Heart left ventricle (tissue), 13 donors: ENCODE data around the gene ETV5.

Source experiments
- CTCF ChIP-seq, 12 donors: fragments of 200-600 bp; sonication (generic) in 4 of 12; IDR thresholded peaks; one replicate each; pipeline versions ENCODE4 v1.5.0 to v1.8.0; 2018 to 2022; ENCODE audit warnings: antibody characterized with exemption in 12 of 12, mild to moderate bottlenecking in 5 of 12
- POLR2A ChIP-seq, 2 donors: fragments of 450-650 bp; IDR thresholded peaks; one replicate each; pipeline ENCODE4 v1.6.1; 2017; ENCODE audit warnings: antibody characterized with exemption in 2 of 2, mild to moderate bottlenecking in 2 of 2, moderate library complexity in 2 of 2
- donor health status: ischemic (EF 13 %, LVEDD 7.1; RV severe dilation, severe dysfunction).
- donor health status: DM: no; HTN: yes; CAD: no.
- donor health status: DM: no; HTN: no; CAD: no.
- donor health status: ischemic (EF 25% LVEDD 6.9; RV normal size, moderate dysfunction).
- donor health status: ischemic (EF 25% LVEDD 5.7; RV mildly dilated, moderate dysfunction).
- donor health status: ischemic (EF 35%, LVEDD 5.7; RV mildly dilated, moderate dysfunction).
- donor health status: nonischemic (EF 11% LVEDD 7.7; RV severe dilation, severe dysfunction).
- donor health status: DM: yes; HTN: yes; CAD: no.
- donor health status: PGD.
- donor health status: ischemic (EF 29% LVEDD 5.4; RV normal size, mild dysfunction).
- donor health status: nonischemic (EF 23%, LVEDD 6.1; RV moderate dilation, normal function).

- TF ChIP-seq CTCF (IDR thresholded peaks at IDR 0.05): no peak
- no peak for TF ChIP-seq POLR2A (IDR thresholded peaks at IDR 0.05)
Observed at GRCh38 chr3:186060222-186060621, 48.7 kb downstream of the ETV5 start.
